Stimulated activated naive B cell treated with anti-CD40 and anti-IgM and Interleukin-4, amounts not matched to agents 10 μg/mL and 1 μg/mL and 100 μg/mL, for 72 hours (primary cell): Measurements from ENCODE around the gene IL5.
A peak's percentile ranks its signal among the peaks of the same experiment; 100 is the strongest.
"Not testable (repeated sequence)": the region's sequence is repeated elsewhere in the genome, so short reads cannot be mapped to it uniquely, and the experiment has no call there.

Experiments used
- ATAC-seq, 2 donors: fragments of 150-1000 bp; cut with Tn5 transposase; replicated peaks; 2 replicates each; pipeline ENCODE4 v1.10.0; 2021; ENCODE audit warnings: moderate library complexity in 1 of 2
- DNase-seq: peaks from one replicate; pipeline ENCODE4 v3.0.0; 2021
- H3K27ac Mint-ChIP-seq: one replicate; pipeline ENCODE4 v1.8.0; 2022; ENCODE audit warnings: mild to moderate bottlenecking, mixed read lengths
- H3K27me3 Mint-ChIP-seq, 2 donors: one replicate each; pipeline ENCODE4 v1.8.0; 2022; ENCODE audit warnings: mixed read lengths in 2 of 2
- H3K36me3 Mint-ChIP-seq, 2 donors: one replicate each; pipeline ENCODE4 v1.8.0; 2022; ENCODE audit warnings: mixed read lengths in 2 of 2, mild to moderate bottlenecking in 1 of 2
- H3K4me1 Mint-ChIP-seq, 2 donors: one replicate each; pipeline ENCODE4 v1.8.0; 2022; ENCODE audit warnings: mixed read lengths in 2 of 2, mild to moderate bottlenecking in 1 of 2
- H3K4me3 Mint-ChIP-seq, 2 donors: one replicate each; pipeline ENCODE4 v1.8.0; 2022; ENCODE audit warnings: mild to moderate bottlenecking in 2 of 2, mixed read lengths in 2 of 2, moderate library complexity in 1 of 2
- H3K9me3 Mint-ChIP-seq, 2 donors: one replicate each; pipeline ENCODE4 v1.8.0; 2022; ENCODE audit warnings: mixed read lengths in 2 of 2, mild to moderate bottlenecking in 1 of 2

Gene IL5

DNA sequence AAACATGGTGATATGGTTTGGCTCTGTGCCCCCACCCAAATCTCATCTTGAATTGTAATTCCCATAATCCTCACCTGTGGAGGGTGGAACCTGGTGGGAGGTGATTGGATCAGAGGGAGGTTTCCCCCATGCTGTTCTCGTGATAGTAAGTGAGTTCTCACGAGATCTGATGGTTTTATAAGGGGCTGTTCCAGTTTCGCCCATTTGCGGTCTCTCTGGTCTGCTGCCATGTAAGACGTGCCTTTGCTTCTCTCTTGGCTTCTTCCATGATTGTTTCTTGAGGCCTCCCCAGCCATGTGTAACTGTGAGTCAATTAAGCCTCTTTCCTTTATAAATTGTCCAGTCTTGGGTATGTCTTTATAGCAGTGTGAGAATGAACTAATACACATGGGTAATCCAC is 18.4 kb downstream of the IL5 start:
- H3K27ac Mint-ChIP-seq = peak overlapping the region; percentile 72

DNA sequence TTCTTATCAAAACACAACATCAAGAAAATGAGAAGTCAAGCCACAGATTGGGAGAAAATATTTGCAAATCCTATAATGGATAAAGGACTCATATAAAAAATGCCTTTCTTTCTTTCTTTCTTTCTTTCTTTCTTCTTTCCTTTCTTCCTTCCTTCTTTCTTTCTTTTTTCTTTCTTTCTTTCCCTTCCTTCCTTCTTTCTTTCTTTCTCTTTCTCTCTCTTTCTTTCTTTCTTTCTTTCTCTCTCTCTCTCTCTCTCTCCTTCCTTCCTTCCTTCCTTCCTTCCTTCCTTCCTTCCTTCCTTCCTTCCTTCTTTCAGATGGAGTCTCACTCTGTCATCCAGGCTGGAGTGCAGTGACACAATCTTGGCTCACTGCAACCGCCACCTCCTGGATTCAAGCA is 21.3 kb downstream of the IL5 start:
- not testable (repeated sequence) for H3K4me3 Mint-ChIP-seq, ATAC-seq, H3K36me3 Mint-ChIP-seq, H3K27me3 Mint-ChIP-seq, DNase-seq, H3K9me3 Mint-ChIP-seq, H3K27ac Mint-ChIP-seq
- peaks cover 31 to 45% of the 10 kb centered on the region in 2 donors for H3K4me1 Mint-ChIP-seq

More for the DNA sequence above, 18.4 kb downstream of the IL5 start:
- Mint-ChIP-seq H3K4me3 (peak overlapping the region; percentile 8 to 12), H3K4me1 (peaks cover 48 to 68% of the 10 kb centered on the region in 2 donors)
- ATAC-seq, H3K9me3 Mint-ChIP-seq, H3K27me3 Mint-ChIP-seq, DNase-seq, H3K36me3 Mint-ChIP-seq: not testable (repeated sequence)

DNA sequence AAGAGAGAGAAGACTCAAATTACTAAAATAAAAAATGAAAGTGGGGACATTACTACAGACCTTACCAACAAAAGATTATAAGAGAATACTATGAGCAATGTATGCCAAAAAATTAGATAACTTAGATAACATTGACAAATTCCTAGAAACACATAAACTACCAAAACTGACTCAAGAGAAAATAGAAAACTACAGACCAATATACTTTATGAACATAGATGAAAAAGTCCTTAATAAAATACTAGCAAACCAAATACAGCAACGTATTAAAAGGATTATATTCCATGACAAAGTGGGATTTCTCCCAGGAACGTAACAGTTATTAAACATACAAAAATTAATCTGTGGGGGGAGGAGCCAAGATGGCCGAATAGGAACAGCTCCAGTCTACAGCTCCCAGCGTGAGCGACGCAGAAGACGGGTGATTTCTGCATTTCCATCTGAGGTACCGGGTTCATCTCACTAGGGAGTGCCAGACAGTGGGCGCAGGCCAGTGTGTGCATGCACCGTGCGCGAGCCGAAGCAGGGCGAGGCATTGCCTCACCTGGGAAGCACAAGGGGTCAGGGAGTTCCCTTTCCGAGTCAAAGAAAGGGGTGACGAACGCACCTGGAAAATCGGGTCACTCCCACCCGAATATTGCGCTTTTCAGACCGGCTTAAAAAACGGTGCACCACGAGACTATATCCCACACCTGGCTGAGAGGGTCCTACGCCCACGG is 29.5 kb downstream of the IL5 start:
- H3K4me1 Mint-ChIP-seq, H3K36me3 Mint-ChIP-seq, ATAC-seq, DNase-seq, H3K9me3 Mint-ChIP-seq, H3K4me3 Mint-ChIP-seq, H3K27me3 Mint-ChIP-seq: not testable (repeated sequence)
- peak overlapping the region; percentile 37 for H3K27ac Mint-ChIP-seq

DNA sequence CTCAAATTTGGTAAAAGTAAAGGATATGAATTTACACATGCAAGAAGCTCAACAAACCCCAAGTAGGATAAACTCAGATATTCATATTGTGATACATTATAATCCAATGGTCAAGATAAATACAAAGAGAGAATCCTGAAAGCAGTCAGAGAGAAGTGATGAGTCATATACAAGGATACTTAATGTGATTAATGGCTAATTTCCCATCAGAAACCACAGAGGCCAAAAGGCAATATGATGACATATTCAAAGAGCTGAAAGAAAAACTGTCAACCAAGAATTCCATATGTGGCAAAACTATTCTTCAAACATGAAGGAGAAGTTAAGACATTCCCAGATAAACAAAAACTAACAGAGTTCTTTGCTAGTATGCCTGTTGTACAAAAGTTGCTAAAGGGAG is 33.2 kb downstream of the IL5 start:
- Mint-ChIP-seq H3K27ac (no peak overlapping the region), H3K27me3 (peaks cover 0 to 6% of the 10 kb centered on the region in 2 donors), H3K4me3 (no peak overlapping the region), H3K4me1 (peaks cover 0 to 10% of the 10 kb centered on the region in 2 donors), H3K36me3 (no peaks in the 10 kb centered on the region), H3K9me3 (peaks cover 0 to 1% of the 10 kb centered on the region in 2 donors)
- DNase-seq (no peak), ATAC-seq (no peak)

DNA sequence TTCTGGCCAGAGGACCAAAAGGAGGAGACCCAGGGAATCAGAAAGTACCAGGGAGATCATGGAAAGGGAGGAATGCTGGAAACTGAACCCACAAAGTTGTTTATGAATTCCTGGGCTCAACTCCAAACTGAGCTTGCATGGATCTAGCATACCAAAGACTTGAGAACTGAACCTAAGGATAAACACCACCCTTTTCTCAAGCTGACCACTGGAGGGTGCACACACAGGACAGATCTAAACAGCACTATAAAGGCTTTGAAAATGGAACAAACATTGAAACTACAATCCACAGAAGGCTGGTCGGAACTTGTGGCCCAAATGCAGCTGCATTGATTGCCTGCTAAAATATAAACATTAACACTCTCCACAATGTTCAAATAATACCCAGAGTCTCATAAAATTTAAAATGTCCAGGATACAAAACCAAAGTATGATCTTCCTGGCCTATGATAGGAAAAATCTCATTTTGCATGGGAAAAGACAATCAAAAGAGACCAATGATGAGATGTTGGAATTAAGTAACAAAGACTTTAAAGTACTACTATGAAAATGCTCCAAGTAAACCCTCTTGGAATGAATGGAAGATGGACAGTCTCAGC is 37.1 kb downstream of the IL5 start:
- Mint-ChIP-seq H3K4me1 (peaks cover 2 to 21% of the 10 kb centered on the region in 2 donors), H3K27ac (no peak overlapping the region), H3K9me3 (no peaks in the 10 kb centered on the region), H3K36me3 (no peaks in the 10 kb centered on the region), H3K4me3 (no peak overlapping the region), H3K27me3 (peaks cover 0 to 6% of the 10 kb centered on the region in 2 donors)
- DNase-seq (no peak), ATAC-seq (peak; percentile 51 to 58)

DNA sequence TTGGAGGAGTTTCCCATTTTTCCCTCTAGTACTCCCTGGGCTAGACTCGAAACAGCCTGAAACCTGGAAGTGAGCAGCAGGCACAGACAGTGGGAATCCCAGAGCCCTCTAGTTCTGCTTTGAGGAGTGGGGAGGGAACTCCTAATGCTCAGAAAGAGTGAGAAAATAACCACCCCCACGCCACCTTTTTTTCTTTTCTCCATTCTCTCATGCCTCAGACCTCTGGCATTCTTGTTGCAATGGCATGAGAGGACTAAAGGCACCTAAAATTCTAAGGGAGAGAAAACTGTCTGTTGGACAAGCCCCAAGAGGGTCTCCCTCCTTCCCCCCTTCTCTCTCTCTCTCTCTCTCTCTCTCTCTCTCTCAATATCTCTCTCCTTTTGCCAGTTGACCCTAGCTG is 37.7 kb downstream of the IL5 start:
- Mint-ChIP-seq H3K4me1 (peaks cover 6 to 26% of the 10 kb centered on the region in 2 donors), H3K36me3 (no peaks in the 10 kb centered on the region), H3K27me3 (peaks cover 0 to 6% of the 10 kb centered on the region in 2 donors), H3K9me3 (no peaks in the 10 kb centered on the region), H3K27ac (no peak overlapping the region), H3K4me3 (no peak overlapping the region)
- ATAC-seq = no peak
- no peak for DNase-seq

DNA sequence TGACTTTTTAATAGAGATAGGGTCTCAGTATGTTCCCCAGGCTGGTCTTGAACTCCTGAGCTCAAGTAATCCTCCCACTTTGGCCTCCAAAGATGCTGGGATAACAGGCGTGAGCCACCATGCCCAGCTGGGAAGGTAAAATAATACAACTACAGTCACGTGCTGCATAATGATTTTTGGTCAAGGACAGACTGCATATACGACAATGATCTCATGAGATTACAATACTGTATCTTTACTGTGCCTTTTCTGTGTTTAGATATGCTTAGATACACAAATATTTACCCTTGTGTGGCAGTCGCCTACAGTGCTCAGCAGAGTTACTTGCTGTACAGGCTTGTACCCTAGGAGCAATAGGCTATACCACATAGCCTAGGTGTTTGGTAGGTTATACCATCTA is 38.6 kb downstream of the IL5 start:
- Mint-ChIP-seq H3K36me3 (no peaks in the 10 kb centered on the region), H3K27ac (no peak overlapping the region), H3K4me1 (peaks cover 11 to 34% of the 10 kb centered on the region in 2 donors), H3K27me3 (peaks cover 0 to 3% of the 10 kb centered on the region in 2 donors), H3K9me3 (no peaks in the 10 kb centered on the region), H3K4me3 (no peak overlapping the region)
- DNase-seq (no peak), ATAC-seq (no peak)

DNA sequence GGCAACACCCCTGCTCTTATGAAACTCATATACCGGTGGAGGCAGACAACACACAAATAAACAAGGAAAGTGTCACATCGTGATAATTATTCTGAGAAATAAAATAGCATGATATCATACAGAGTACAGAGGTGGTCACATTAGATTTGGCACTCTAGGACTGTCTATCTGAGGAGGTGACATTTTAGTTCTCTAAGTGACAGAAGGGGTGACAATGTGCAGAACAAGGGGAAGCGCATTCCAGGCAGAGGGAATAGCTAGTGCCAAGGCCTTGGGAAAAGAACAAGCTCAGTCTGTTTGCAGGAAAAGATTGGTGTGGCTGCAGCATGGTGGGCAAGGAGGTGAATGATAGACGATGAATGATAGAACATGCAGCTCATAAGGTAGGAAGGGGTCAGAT is 40.1 kb downstream of the IL5 start:
- Mint-ChIP-seq H3K4me1 (peaks cover 18 to 40% of the 10 kb centered on the region in 2 donors), H3K36me3 (no peaks in the 10 kb centered on the region), H3K4me3 (no peak overlapping the region), H3K27ac (no peak overlapping the region), H3K27me3 (no peaks in the 10 kb centered on the region), H3K9me3 (no peaks in the 10 kb centered on the region)
- no peak for DNase-seq
- no peak for ATAC-seq

DNA sequence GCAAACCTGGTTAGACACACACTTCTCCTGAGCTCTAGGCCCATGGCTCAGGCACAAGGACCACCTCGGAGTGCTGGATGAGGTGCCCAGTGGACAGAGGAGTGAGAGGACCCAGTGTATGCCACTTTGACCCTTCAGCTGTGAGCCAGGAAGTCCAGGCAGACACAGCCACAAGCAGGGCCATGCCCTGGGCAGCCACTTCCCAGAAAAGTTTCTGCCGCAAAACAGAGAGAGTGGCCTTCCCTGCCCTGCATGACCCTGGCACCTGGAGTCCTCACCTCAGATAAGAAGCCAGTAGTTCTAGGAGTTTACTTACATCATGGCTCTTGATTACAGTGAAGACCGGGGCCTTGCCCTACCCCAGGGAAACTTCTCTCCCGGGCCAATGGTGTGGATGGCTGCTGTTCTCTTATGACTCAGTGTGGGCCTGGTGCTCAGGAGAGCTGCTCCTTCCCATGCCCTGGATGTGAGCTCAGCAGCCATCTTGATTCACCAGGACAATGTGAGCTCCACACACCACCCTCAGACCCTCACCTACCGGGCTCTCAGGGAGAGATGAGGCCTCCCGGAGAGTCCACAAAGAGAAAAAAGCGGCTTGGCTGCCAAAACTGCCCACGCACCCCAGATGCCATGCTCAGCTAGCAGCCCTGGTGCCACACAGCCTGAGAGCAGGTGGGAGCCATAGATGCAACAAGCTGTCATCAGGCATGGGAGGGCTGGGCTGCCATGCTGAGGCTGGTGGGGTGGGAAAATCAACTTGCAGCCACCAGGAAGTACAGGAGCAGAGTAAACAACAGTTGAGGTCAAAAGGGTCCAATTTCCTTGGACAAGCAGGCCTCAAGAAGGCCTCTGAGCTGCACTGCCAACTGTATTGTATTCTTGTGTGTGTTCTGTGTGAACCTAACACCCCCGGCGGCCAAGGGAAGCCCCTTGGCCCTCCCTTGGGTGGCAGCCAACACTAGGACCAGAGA is 41.1 kb downstream of the IL5 start:
- no peak for ATAC-seq
- Mint-ChIP-seq H3K4me1 (peaks cover 20 to 40% of the 10 kb centered on the region in 2 donors), H3K4me3 (no peak overlapping the region), H3K27me3 (no peaks in the 10 kb centered on the region), H3K36me3 (no peaks in the 10 kb centered on the region), H3K9me3 (no peaks in the 10 kb centered on the region), H3K27ac (peak overlapping the region; percentile 25)
- DNase-seq = no peak

DNA sequence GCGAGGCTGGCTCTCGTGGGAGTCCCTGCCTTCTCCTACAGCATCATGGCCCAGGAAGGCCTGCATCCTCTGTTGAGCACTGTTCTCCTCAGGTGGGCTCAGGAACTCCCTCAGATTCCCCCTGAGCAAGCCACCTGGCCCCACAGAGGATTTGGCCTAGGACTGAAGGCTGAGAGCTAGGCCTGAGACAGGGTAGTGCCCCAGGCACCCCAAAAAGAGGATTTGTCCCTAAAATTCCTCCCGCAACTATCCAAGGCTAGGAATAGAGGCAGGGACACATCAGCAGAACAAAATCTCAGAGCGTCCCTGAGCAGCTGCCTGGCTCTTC is 41.7 kb downstream of the IL5 start:
- H3K4me1 Mint-ChIP-seq = peaks cover 22 to 39% of the 10 kb centered on the region in 2 donors
- no peak for DNase-seq
- no peaks in the 10 kb centered on the region for H3K36me3 Mint-ChIP-seq
- no peaks in the 10 kb centered on the region for H3K27me3 Mint-ChIP-seq
- peak overlapping the region; percentile 83 for H3K27ac Mint-ChIP-seq
- H3K9me3 Mint-ChIP-seq = no peaks in the 10 kb centered on the region
- H3K4me3 Mint-ChIP-seq = no peak overlapping the region
- ATAC-seq = no peak

DNA sequence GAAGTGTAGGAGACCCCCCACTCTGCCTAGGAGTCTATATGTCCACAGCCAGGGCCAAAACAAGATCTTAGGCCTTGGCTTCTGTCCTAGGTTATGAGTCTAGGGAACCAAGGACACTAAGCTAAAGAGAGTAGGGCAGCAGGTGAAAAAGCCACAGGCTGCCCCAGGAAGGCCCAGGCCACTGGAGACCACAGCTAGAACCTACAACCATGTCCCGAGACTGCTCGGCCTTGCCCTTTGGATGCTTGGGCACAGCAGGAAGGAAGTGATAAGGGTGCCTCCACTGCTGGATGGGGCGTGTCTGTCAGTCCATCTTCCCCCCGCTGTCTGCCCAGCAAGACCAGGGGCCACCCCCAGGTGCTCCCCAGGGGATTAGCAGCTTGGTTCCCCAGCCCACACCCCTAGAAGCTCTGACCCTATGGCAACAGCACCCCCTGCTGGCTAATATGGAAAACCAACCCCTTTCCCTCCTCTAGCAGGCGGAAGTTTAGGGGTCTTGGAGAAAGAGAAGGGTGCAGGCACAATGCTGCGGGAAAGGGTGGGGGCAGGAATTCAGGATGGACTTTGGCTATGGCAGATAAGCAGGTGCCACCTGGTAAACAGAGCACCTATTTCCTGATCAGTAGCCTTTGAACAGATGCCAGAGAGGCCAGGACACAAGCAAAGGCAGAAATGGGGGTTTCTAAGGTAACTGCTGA is 42.2 kb downstream of the IL5 start:
- H3K9me3 Mint-ChIP-seq = no peaks in the 10 kb centered on the region
- H3K27me3 Mint-ChIP-seq = no peaks in the 10 kb centered on the region
- H3K4me3 Mint-ChIP-seq = peak overlapping the region in 1 of 2 donors; percentile 9
- no peaks in the 10 kb centered on the region for H3K36me3 Mint-ChIP-seq
- peak overlapping the region; percentile 83 for H3K27ac Mint-ChIP-seq
- H3K4me1 Mint-ChIP-seq = peaks cover 24 to 34% of the 10 kb centered on the region in 2 donors
- peak; percentile 83 for DNase-seq
- ATAC-seq = peak; percentile 71 to 74

DNA sequence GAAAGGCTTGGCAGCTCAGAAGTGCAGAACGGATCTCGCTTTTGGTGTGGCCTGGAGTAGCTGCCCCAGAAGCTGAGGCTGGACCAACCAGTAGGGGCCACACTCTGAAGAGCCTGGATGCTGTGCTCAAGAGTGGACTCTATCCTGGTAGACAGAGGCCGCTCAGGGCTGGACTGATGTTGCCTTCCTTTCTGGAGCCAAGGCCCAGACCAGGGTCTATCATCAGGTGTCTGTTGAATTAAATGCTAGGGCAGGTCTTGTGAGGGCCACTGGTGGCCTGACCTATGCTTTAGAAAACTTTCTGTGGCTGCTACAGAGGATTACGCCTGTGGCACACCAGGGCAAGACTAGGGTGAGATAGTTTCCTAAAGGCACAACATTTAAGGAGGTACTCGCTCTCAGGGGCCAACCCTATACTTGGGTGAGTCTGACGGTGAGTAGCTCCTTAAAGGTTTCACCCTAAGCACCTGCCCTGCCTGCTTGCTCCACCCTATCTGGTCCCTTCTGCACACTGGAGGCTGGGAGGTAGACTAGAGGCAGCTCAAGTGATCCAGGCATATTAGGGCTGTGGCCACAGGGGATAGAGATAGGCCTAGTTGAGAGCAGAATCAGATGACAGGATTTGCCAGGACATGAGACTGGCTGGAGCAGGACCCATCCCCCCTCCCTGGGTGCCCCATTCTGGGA is 42.9 kb downstream of the IL5 start:
- H3K9me3 Mint-ChIP-seq = no peaks in the 10 kb centered on the region
- H3K36me3 Mint-ChIP-seq = no peaks in the 10 kb centered on the region
- ATAC-seq = no peak
- H3K27ac Mint-ChIP-seq = peak overlapping the region; percentile 73
- no peak for DNase-seq
- no peaks in the 10 kb centered on the region for H3K27me3 Mint-ChIP-seq
- no peak overlapping the region for H3K4me3 Mint-ChIP-seq
- H3K4me1 Mint-ChIP-seq = peaks cover 26 to 32% of the 10 kb centered on the region in 2 donors

DNA sequence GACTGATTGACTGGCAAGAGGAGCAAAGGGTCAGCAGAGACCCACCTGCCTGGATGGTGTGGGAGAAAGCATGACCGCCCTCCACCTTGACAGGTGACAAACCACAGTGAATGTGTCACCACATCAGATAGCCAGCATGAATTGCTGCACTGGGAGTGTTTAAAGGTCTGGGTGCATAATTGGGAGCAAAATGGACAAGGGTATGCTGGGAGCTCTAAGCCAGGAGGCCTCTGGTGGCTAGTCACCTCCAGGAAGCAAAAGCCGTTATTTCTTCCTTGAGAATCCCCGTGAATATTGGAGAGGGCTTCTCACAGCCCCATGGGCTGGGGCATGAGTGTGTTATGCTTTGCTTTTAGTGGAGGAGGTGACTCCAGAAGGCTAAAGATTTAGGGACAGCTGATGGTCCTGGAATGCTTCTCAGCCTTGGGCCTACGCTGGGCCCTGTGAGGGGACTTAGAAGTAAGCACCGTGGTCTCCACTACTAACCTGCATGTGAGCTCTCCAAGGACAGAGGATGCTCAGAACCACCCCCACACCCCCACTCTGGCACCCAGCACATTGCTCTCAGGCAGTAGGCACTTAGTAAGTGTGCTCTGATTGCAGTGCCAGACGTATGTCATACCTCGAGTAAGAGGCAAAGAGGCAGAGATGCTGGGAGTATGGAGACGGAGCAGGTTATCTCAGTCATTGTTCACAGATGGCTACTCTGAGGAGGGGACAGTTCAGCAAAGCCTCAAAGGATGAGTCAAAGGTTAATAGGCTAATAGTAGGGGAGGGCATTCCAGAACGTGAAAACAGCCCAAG is 43.7 kb downstream of the IL5 start:
- Mint-ChIP-seq H3K27me3 (no peaks in the 10 kb centered on the region), H3K4me1 (peaks cover 30 to 40% of the 10 kb centered on the region in 2 donors), H3K36me3 (no peaks in the 10 kb centered on the region), H3K27ac (peak overlapping the region; percentile 49), H3K9me3 (no peaks in the 10 kb centered on the region), H3K4me3 (no peak overlapping the region)
- no peak for DNase-seq
- ATAC-seq = no peak
